IMR-90 (cell line): Measurements from ENCODE around the gene TRIM62. TPM values are rescaled to one million over a fixed set of nuclear protein-coding genes. Genes with fewer than 3 reads are reported as not detected.

Source experiments
- ATAC-seq: fragments of 200-7000 bp; cut with Tn5 transposase; 2 replicates; pipeline ENCODE4 v1.9.1; 2020; ENCODE audit warnings: low read depth, mild to moderate bottlenecking, moderate library complexity
- BruUV-seq: library from RNA; stranded (reverse); fragments of 400-500 nt; replicated peaks from 2 replicates; lab custom pipeline; 2021; lab: Mats Ljungman, UMichigan
- CTCF ChIA-PET: fragments of 300-600 bp; formaldehyde crosslinking; extraction: SDS; loops from one replicate; lab custom pipeline; 2021; ENCODE audit warnings: antibody characterized with exemption; lab: Yijun Ruan, JAX
- POLR2A ChIA-PET: fragments of 300-600 bp; sonication (Branson Sonifier 250); formaldehyde crosslinking; loops from one replicate; lab custom pipeline; 2022; ENCODE audit warnings: antibody characterized with exemption; ENCODE audit not compliant: unreplicated experiment; lab: Charles Lee
- DNase-seq: peaks from one replicate; pipeline ENCODE4 v3.0.0; 2013
- H2AFZ ChIP-seq: replicated peaks from 2 replicates; pipeline ENCODE3; 2013; ENCODE audit warnings: low read length, mild to moderate bottlenecking; ENCODE audit not compliant: poor library complexity
- H2AK5ac ChIP-seq: 2 replicates; pipeline ENCODE4 v1.6.1; 2013; ENCODE audit warnings: low read depth, low read length, inconsistent platforms
- H2AK9ac ChIP-seq: replicated peaks from 2 replicates; pipeline ENCODE3; 2013; ENCODE audit warnings: mild to moderate bottlenecking, low read depth, low read length, moderate library complexity; ENCODE audit not compliant: poor library complexity
- H2BK120ac ChIP-seq: 2 replicates; pipeline ENCODE4 v1.6.1; 2013; ENCODE audit warnings: low read depth, low read length, inconsistent platforms
- H2BK15ac ChIP-seq: 3 replicates; pipeline ENCODE4 v1.6.1; 2013; ENCODE audit warnings: low read depth, low read length, inconsistent platforms
- H2BK20ac ChIP-seq: 2 replicates; pipeline ENCODE4 v1.6.1; 2013; ENCODE audit warnings: low read depth, mild to moderate bottlenecking, inconsistent platforms, low read length, moderate library complexity
- H2BK5ac ChIP-seq: 2 replicates; pipeline ENCODE4 v1.6.1; 2013; ENCODE audit warnings: mild to moderate bottlenecking, low read depth, low read length, inconsistent platforms; ENCODE audit not compliant: poor library complexity, severe bottlenecking
- H3K14ac ChIP-seq: replicated peaks from 2 replicates; pipeline ENCODE4 v1.6.1; 2013; ENCODE audit warnings: low read depth, low read length, inconsistent platforms
- H3K18ac ChIP-seq: 2 replicates; pipeline ENCODE4 v1.6.1; 2013; ENCODE audit warnings: low read depth, low read length, control low read depth
- H3K23ac ChIP-seq: 2 replicates; pipeline ENCODE4 v1.6.1; 2013; ENCODE audit warnings: low read depth, low read length, inconsistent platforms
- H3K27ac ChIP-seq: 2 replicates; pipeline ENCODE4 v1.5.1; 2013; ENCODE audit warnings: mild to moderate bottlenecking, control low read depth, low read length; ENCODE audit not compliant: insufficient read depth
- H3K27me3 ChIP-seq: 2 replicates; pipeline ENCODE4 v1.6.1; 2013; ENCODE audit warnings: low read length; ENCODE audit not compliant: control insufficient read depth, insufficient read depth
- H3K36me3 ChIP-seq: 2 replicates; pipeline ENCODE4 v1.6.1; 2013; ENCODE audit warnings: low read length, mixed read lengths; ENCODE audit not compliant: control insufficient read depth, insufficient read depth
- H3K4ac ChIP-seq: 2 replicates; pipeline ENCODE4 v1.6.1; 2013; ENCODE audit warnings: low read depth, low read length, inconsistent platforms
- H3K4me1 ChIP-seq: 2 replicates; pipeline ENCODE4 v1.6.1; 2013; ENCODE audit warnings: low read length, mixed read lengths; ENCODE audit not compliant: control insufficient read depth, insufficient read depth
- H3K4me2 ChIP-seq: 2 replicates; pipeline ENCODE4 v1.6.1; 2013; ENCODE audit warnings: low read depth, mild to moderate bottlenecking, control low read depth, low read length, moderate library complexity
- H3K4me3 ChIP-seq: 2 replicates; pipeline ENCODE4 v1.5.1; 2013; ENCODE audit warnings: low read depth, mild to moderate bottlenecking, control low read depth, low read length, moderate library complexity; ENCODE audit not compliant: insufficient read depth
- H3K56ac ChIP-seq: 2 replicates; pipeline ENCODE4 v1.6.1; 2013; ENCODE audit warnings: low read length, inconsistent platforms; ENCODE audit not compliant: insufficient read depth; ENCODE audit errors: extremely low read depth
- H3K79me1 ChIP-seq, 2 experiments: 2 replicates each; pipeline ENCODE4 v1.6.1; 2013; ENCODE audit warnings: low read length in 2 of 2, inconsistent platforms in 1 of 2, low read depth in 1 of 2
- H3K9ac ChIP-seq: 2 replicates; pipeline ENCODE4 v1.6.1; 2013; ENCODE audit warnings: low read depth, low read length, control low read depth
- H3K9me1 ChIP-seq: 2 replicates; pipeline ENCODE4 v1.6.1; 2013; ENCODE audit warnings: low read length, inconsistent platforms; ENCODE audit not compliant: insufficient read depth
- H3K9me3 ChIP-seq: 2 replicates; pipeline ENCODE4 v1.6.1; 2013; ENCODE audit warnings: low read length; ENCODE audit not compliant: control insufficient read depth, insufficient read depth
- H4K20me1 ChIP-seq: 2 replicates; pipeline ENCODE4 v1.6.1; 2013; ENCODE audit warnings: low read length, inconsistent platforms; ENCODE audit not compliant: insufficient read depth
- H4K5ac ChIP-seq: 2 replicates; pipeline ENCODE4 v1.6.1; 2013; ENCODE audit warnings: mild to moderate bottlenecking, low read depth, low read length, control low read depth
- H4K8ac ChIP-seq, 2 experiments: 2 replicates each; pipeline ENCODE4 v1.6.1; 2013; ENCODE audit warnings: low read depth in 2 of 2, low read length in 2 of 2, control low read depth in 1 of 2, inconsistent platforms in 1 of 2
- H4K91ac ChIP-seq: 2 replicates; pipeline ENCODE4 v1.6.1; 2013; ENCODE audit warnings: low read depth, low read length, inconsistent platforms; ENCODE audit not compliant: insufficient read depth
- BHLHE40 ChIP-seq: fragments of 150-350 bp; IDR thresholded peaks from 2 replicates; pipeline ENCODE4 v1.6.1; 2016; ENCODE audit warnings: mild to moderate bottlenecking, low read depth, low read length
- CEBPB ChIP-seq: IDR thresholded peaks from 2 replicates; pipeline ENCODE4 v1.6.1; 2012; ENCODE audit warnings: low read depth, low read length, improper control_type of control experiment
- ELK1 ChIP-seq: fragments of 150-350 bp; IDR thresholded peaks from 2 replicates; pipeline ENCODE4 v1.6.1; 2016; ENCODE audit warnings: low read depth, mild to moderate bottlenecking, low read length, moderate library complexity, borderline replicate concordance
- FOS ChIP-seq: fragments of 150-350 bp; IDR thresholded peaks from 2 replicates; pipeline ENCODE4 v1.6.1; 2016; ENCODE audit warnings: low read depth, low read length
- MAFK ChIP-seq: IDR thresholded peaks from 2 replicates; pipeline ENCODE4 v1.6.1; 2012; ENCODE audit warnings: low read depth, low read length, improper control_type of control experiment
- MAZ ChIP-seq: IDR thresholded peaks from 2 replicates; pipeline ENCODE4 v1.6.1; 2012; ENCODE audit warnings: low read depth, mild to moderate bottlenecking, low read length, improper control_type of control experiment, moderate library complexity, borderline replicate concordance
- NFE2L2 ChIP-seq: fragments of 150-350 bp; IDR thresholded peaks from 2 replicates; pipeline ENCODE4 v1.6.1; 2016; ENCODE audit warnings: low read depth, mild to moderate bottlenecking, low read length
- POLR2A ChIP-seq: IDR thresholded peaks from 2 replicates; pipeline ENCODE4 v1.6.1; 2012; ENCODE audit warnings: mild to moderate bottlenecking, low read depth, low read length
- RCOR1 ChIP-seq: IDR thresholded peaks from 2 replicates; pipeline ENCODE4 v1.6.1; 2012; ENCODE audit warnings: mild to moderate bottlenecking, low read length, improper control_type of control experiment; ENCODE audit not compliant: insufficient replicate concordance
- RFX5 ChIP-seq: IDR thresholded peaks from 2 replicates; pipeline ENCODE4 v1.8.0; 2012; ENCODE audit warnings: low read depth, mild to moderate bottlenecking, low read length, moderate library complexity
- SMC3 ChIP-seq: fragments of 150-350 bp; IDR thresholded peaks from 2 replicates; pipeline ENCODE4 v1.6.1; 2016; ENCODE audit warnings: low read depth, mild to moderate bottlenecking, antibody characterized with exemption, low read length, moderate library complexity
- USF2 ChIP-seq: fragments of 150-350 bp; IDR thresholded peaks from 2 replicates; pipeline ENCODE4 v1.6.1; 2017; ENCODE audit warnings: mild to moderate bottlenecking, antibody characterized with exemption, low read length, low read depth
- WGBS, 2 experiments: methylation state at CpG; one replicate each; pipeline versions ENCODE4 v1.1.5 to v1.1.7; 2013; ENCODE audit warnings: missing lambda C conversion rate in 2 of 2; ENCODE audit not compliant: insufficient read length in 1 of 2; ENCODE audit errors: extremely low coverage in 2 of 2; 5-methylcytosine and 5-hydroxymethylcytosine counted together
- dilution Hi-C: fragments of 300-500 bp; cut with HindIII; formaldehyde crosslinking; loops from one replicate; pipeline ENCODE4 v1.14.3; 2018; ENCODE audit warnings: low sequenced_read_pairs; ENCODE audit not compliant: unreplicated experiment
- in situ Hi-C: fragments of 300-500 bp; cut with MboI; formaldehyde crosslinking; loops from 3 replicates; pipeline ENCODE4 v1.14.3; 2019; ENCODE audit warnings: low sequenced_read_pairs, inconsistent platforms, mixed read lengths
- intact Hi-C: fragments of 100-400 bp; cut with micrococcal nuclease; formaldehyde crosslinking; loops from 2 replicates; pipeline ENCODE4 v1.10.0; 2022
- polyA plus RNA-seq, 3 experiments: library from polyadenylated mRNA; depleted of rRNA; stranded (reverse); fragments of >200 nt; gene quantifications; 2 replicates each; pipeline ENCODE4 v1.2.3, GENCODE V29; 2012; ENCODE audit warnings: low replicate concordance in 1 of 3
- total RNA-seq: library from RNA; depleted of rRNA; stranded (reverse); fragments of >200 nt; gene quantifications from 2 replicates; pipeline ENCODE4 v1.2.3, GENCODE V29; 2012

The TRIM62 gene
- total and polyA plus RNA-seq, 2 of the 4 experiments (the other 2 are of a cell fraction): 3.0 to 11.1 TPM

- Histone ChIP-seq H3K18ac (peak overlapping the region; percentile 89), H3K23ac (peak overlapping the region; percentile 81), H3K56ac (peak overlapping the region; percentile 10; the same call in 1 of the 2 replicates), H3K4ac (peak overlapping the region; percentile 100), H4K91ac (peak overlapping the region; percentile 99), H3K36me3 (peaks cover 11% of the 10 kb centered on the region; the same call in 1 of the 2 replicates), H2BK5ac (peak overlapping the region; percentile 99), H3K4me2 (peak overlapping the region; percentile 6), H3K27me3 (no peaks in the 10 kb centered on the region), H3K27ac (peak overlapping the region; percentile 96), H4K5ac (peak overlapping the region; percentile 85), H3K79me1 (peaks cover 9 to 52% of the 10 kb centered on the region in 2 experiments), H2AFZ (peak overlapping the region; percentile 76), H2BK120ac (peak overlapping the region; percentile 100), H2AK5ac (peak overlapping the region; percentile 100), H2BK20ac (peak overlapping the region; percentile 100), H3K4me1 (peaks cover 40% of the 10 kb centered on the region), H3K9me3 (no peaks in the 10 kb centered on the region), H4K20me1 (no peaks in the 10 kb centered on the region), H3K14ac (peak overlapping the region; percentile 99), H2AK9ac (peak overlapping the region; percentile 87), H3K4me3 (no peak overlapping the region), H2BK15ac (peak overlapping the region; percentile 82), H3K9ac (peak overlapping the region; percentile 45; the same call in 1 of the 2 replicates), H4K8ac (peak overlapping the region; percentile 82 to 99), H3K9me1 (peaks cover 29% of the 10 kb centered on the region)
- ChIA-PET POLR2A (interaction anchor here (0.7 kb wide), 1 partner anchor 315 kb away, joined by 3 read pairs; no protein-coding TSS in a partner anchor), CTCF (interaction anchor here (0.5 to 1.2 kb wide), 2 partner anchors 369 to 517 kb away, joined by 3 to 6 read pairs; no protein-coding TSS in a partner anchor)
- in situ Hi-C loops: loop anchor here (10.0 to 25.0 kb wide), 2 partner anchors 368 to 516 kb away; no protein-coding TSS in a partner anchor
- intact Hi-C loops: loop anchor here (5.0 to 10.0 kb wide), 3 partner anchors 161 to 392 kb away; partner anchors contain the start of genes SYNC and ZNF362
- DNase-seq: peak; percentile 75
- WGBS, 2 experiments: 40% methylated on average over 2 of the region's 7 CpGs; no CpG with 5 or more reads in 1 of the 2 experiments
- TF ChIP-seq SMC3 (no peak), FOS (no peak), MAFK (no peak), POLR2A (no peak), RCOR1 (no peak), MAZ (no peak), BHLHE40 (no peak), RFX5 (no peak), CEBPB (no peak), NFE2L2 (no peak), USF2 (no peak), ELK1 (no peak)
- dilution Hi-C loops: no loop called here
- no peak for ATAC-seq
- BruUV-seq: no TSS peak
These were observed 85.4 kb downstream of the TRIM62 start for GRCh38 chr1:33096363-33097005.
